GM13976 (cell line): ENCODE measurements around the gene CEPT1.

ENCODE experiments used
- DNase-seq: peaks from one replicate; pipeline ENCODE4 v3.0.0; 2012; ENCODE audit warnings: low spot score
- CTCF ChIP-seq: IDR thresholded peaks from 2 replicates; pipeline ENCODE4 v1.5.1; 2012; ENCODE audit warnings: borderline replicate concordance, mild to moderate bottlenecking; ENCODE audit not compliant: insufficient read depth; ENCODE audit errors: extremely low read depth, missing control alignments, control extremely low read depth
- in situ Hi-C: fragments of 300-500 bp; cut with MboI; formaldehyde crosslinking; loops from one replicate; pipeline ENCODE4 v1.12.0; 2022; ENCODE audit warnings: low sequenced_read_pairs, mixed read lengths, inconsistent platforms; ENCODE audit not compliant: unreplicated experiment

The CEPT1 gene

GRCh38 chr1:111218701-111219556 lies 78.9 kb downstream of the CEPT1 start:
- in situ Hi-C loops: loop anchor here (5.0 to 25.0 kb wide), 2 partner anchors 82 to 393 kb away; partner anchors contain the start of gene RAP1A

GRCh38 chr1:111219557-111220286 lies 79.7 kb downstream of the CEPT1 start:
- TF ChIP-seq CTCF: no peak
- peak; percentile 49 for DNase-seq
- in situ Hi-C loops: loop anchor here (5.0 to 25.0 kb wide), 5 partner anchors 82 to 393 kb away; partner anchors contain the start of genes CD53 and RAP1A

More at GRCh38 chr1:111218701-111219556, 78.9 kb downstream of the CEPT1 start:
- DNase-seq: no peak
- TF ChIP-seq CTCF: no peak

- in situ Hi-C loops: loop anchor here (10.0 to 25.0 kb wide), 4 partner anchors 114 to 392 kb away; partner anchors contain the start of genes CD53 and RAP1A
- DNase-seq: no peak
- TF ChIP-seq CTCF: no peak
Measured at GRCh38 chr1:111220302-111220890, 80.4 kb downstream of the CEPT1 start.

- DNase-seq: no peak
- in situ Hi-C loops: loop anchor here (10.0 to 25.0 kb wide), 4 partner anchors 114 to 391 kb away; partner anchors contain the start of genes CD53 and RAP1A
- TF ChIP-seq CTCF: no peak
Measured at GRCh38 chr1:111221276-111221632, 81.2 kb downstream of the CEPT1 start.

GRCh38 chr1:111221633-111222291 lies 81.7 kb downstream of the CEPT1 start:
- TF ChIP-seq CTCF: no peak
- in situ Hi-C loops: loop anchor here (10.0 to 25.0 kb wide), 4 partner anchors 113 to 391 kb away; partner anchors contain the start of genes CD53 and RAP1A
- DNase-seq: peak; percentile 66
